ENCODE data around the gene YTHDF1.

DNA sequence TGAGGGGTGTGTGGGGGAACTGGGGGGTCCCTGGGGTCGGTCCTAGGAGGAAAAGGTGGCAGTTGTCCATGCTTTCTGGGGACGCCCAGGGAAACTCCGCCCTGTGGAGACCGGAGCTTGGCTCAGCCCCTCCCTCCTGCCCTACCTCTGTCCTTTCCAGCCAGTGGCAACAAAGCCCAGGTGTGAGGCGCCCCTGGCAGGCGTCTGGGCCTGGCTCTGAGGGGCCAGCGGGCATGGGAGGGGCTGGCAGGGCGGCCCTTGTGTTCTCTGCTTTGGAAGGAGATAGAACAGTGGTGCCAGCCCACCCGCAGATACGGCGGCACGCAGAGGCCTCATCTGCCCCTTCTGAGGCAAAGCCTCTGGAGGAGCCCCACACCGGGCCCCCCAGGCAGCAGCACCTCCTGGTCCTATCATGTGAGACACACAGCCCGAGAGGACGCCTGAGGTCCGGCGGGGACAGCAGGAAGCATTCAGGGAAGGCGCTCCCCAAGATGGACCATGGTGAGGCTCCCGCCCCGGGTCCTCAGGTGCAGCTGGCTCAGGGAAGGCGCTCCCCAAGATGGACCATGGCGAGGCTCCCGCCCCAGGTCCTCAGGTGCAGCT, 47.9 kb downstream of the YTHDF1 start:
- TF ChIP-seq, protein P1, sequence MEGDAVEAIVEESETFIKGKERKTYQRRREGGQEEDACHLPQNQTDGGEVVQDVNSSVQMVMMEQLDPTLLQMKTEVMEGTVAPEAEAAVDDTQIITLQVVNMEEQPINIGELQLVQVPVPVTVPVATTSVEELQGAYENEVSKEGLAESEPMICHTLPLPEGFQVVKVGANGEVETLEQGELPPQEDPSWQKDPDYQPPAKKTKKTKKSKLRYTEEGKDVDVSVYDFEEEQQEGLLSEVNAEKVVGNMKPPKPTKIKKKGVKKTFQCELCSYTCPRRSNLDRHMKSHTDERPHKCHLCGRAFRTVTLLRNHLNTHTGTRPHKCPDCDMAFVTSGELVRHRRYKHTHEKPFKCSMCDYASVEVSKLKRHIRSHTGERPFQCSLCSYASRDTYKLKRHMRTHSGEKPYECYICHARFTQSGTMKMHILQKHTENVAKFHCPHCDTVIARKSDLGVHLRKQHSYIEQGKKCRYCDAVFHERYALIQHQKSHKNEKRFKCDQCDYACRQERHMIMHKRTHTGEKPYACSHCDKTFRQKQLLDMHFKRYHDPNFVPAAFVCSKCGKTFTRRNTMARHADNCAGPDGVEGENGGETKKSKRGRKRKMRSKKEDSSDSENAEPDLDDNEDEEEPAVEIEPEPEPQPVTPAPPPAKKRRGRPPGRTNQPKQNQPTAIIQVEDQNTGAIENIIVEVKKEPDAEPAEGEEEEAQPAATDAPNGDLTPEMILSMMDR (IDR thresholded peaks at IDR 0.05) = no peak
- TF ChIP-seq POLR2A (IDR thresholded peaks at IDR 0.05) = no peak
